H1 (cell line): ENCODE measurements around the gene LRRC27. TPM values are rescaled to one million over a fixed set of nuclear protein-coding genes. Genes with fewer than 3 reads are reported as not detected.
"Not testable (repeated sequence)": the region's sequence is repeated elsewhere in the genome, so short reads cannot be mapped to it uniquely, and the experiment has no call there.

Experiments
- CTCF ChIA-PET: fragments of 300-600 bp; sonication (Branson Sonifier 250); formaldehyde crosslinking; loops from one replicate; lab custom pipeline; 2021; ENCODE audit not compliant: partially characterized antibody; lab: Charles Lee
- POLR2A ChIA-PET: fragments of 300-600 bp; sonication (Branson Sonifier 250); formaldehyde crosslinking; loops from one replicate; lab custom pipeline; 2021; ENCODE audit warnings: inconsistent platforms; ENCODE audit not compliant: partially characterized antibody; lab: Charles Lee
- DNase-seq, 2 experiments: peaks; one replicate each; pipeline versions ENCODE4 v3.0.0 to v3.0.0-alpha.2; 2010 to 2022; ENCODE audit warnings: low spot score in 2 of 2, low read depth in 1 of 2, mixed read lengths in 1 of 2
- FAIRE-seq: peaks from 2 replicates; lab custom pipeline; 2011; peaks lifted over from hg19 to GRCh38; lab: Jason Lieb, UNC
- H2AFZ ChIP-seq: 2 replicates; pipeline ENCODE4 v1.8.1; 2012; ENCODE audit warnings: low read length, inconsistent platforms
- H2AK5ac ChIP-seq: 2 replicates; pipeline ENCODE4 v1.6.1; 2013; ENCODE audit warnings: low read depth, low read length
- H2BK120ac ChIP-seq: replicated peaks from 2 replicates; pipeline ENCODE3; 2013; ENCODE audit warnings: low read depth, low read length, inconsistent platforms
- H2BK12ac ChIP-seq: 2 replicates; pipeline ENCODE4 v1.6.1; 2013; ENCODE audit warnings: low read depth, low read length
- H2BK15ac ChIP-seq: 2 replicates; pipeline ENCODE4 v1.6.1; 2013; ENCODE audit warnings: low read length
- H2BK20ac ChIP-seq: 2 replicates; pipeline ENCODE4 v1.6.1; 2013; ENCODE audit warnings: low read length
- H2BK5ac ChIP-seq: 2 replicates; pipeline ENCODE4 v1.6.1; 2013; ENCODE audit warnings: low read depth, low read length
- H3K14ac ChIP-seq: 2 replicates; pipeline ENCODE4 v1.6.1; 2013; ENCODE audit warnings: inconsistent platforms; ENCODE audit not compliant: insufficient read length
- H3K18ac ChIP-seq: 2 replicates; pipeline ENCODE4 v1.6.1; 2013; ENCODE audit warnings: low read length; ENCODE audit errors: extremely low read depth
- H3K23ac ChIP-seq: 2 replicates; pipeline ENCODE4 v1.6.1; 2013; ENCODE audit warnings: inconsistent platforms; ENCODE audit not compliant: insufficient read length
- H3K23me2 ChIP-seq: 2 replicates; pipeline ENCODE4 v1.6.1; 2013; ENCODE audit warnings: low read depth, low read length
- H3K27ac ChIP-seq: 2 replicates; pipeline ENCODE4 v1.6.1; 2011; ENCODE audit warnings: low read depth, low read length, inconsistent platforms
- H3K27me3 ChIP-seq, 4 experiments: replicated peaks in 1 of 4; 1 replicate in 1 of 4; 2 replicates in 3 of 4; pipeline versions ENCODE4 v1.6.1 to v1.8.1; 2011 to 2013; ENCODE audit warnings: low read length in 3 of 4, mild to moderate bottlenecking in 3 of 4, inconsistent platforms in 2 of 4, mixed read lengths in 2 of 4, moderate library complexity in 1 of 4; ENCODE audit not compliant: control insufficient read depth in 3 of 4, insufficient read depth in 3 of 4; ENCODE audit errors: extremely low read depth in 1 of 4
- H3K36me3 ChIP-seq, 4 experiments: 2 replicates each; pipeline versions ENCODE4 v1.6.1 to v1.8.1; 2011 to 2013; ENCODE audit warnings: mild to moderate bottlenecking in 4 of 4, low read length in 3 of 4, moderate library complexity in 2 of 4, control low read depth in 1 of 4, inconsistent platforms in 1 of 4; ENCODE audit not compliant: insufficient read depth in 4 of 4, control insufficient read depth in 2 of 4
- H3K4ac ChIP-seq: replicated peaks from 2 replicates; pipeline ENCODE3; 2013; ENCODE audit warnings: low read length, low read depth, mixed read lengths, inconsistent platforms; ENCODE audit not compliant: insufficient read length
- H3K4me1 ChIP-seq, 4 experiments: replicated peaks in 1 of 4; 1 replicate in 1 of 4; 2 replicates in 3 of 4; pipeline versions ENCODE4 v1.6.1 to v1.8.1; 2011 to 2013; ENCODE audit warnings: low read length in 3 of 4, inconsistent platforms in 2 of 4, mixed read lengths in 1 of 4; ENCODE audit not compliant: insufficient read depth in 4 of 4, control insufficient read depth in 3 of 4
- H3K4me2 ChIP-seq, 2 experiments: 2 replicates each; pipeline versions ENCODE4 v1.6.1 to v1.8.1; 2011 to 2013; ENCODE audit warnings: low read depth in 2 of 2, low read length in 2 of 2, control low read depth in 1 of 2, inconsistent platforms in 1 of 2, mild to moderate bottlenecking in 1 of 2; ENCODE audit not compliant: insufficient read depth in 1 of 2
- H3K4me3 ChIP-seq, 4 experiments: fragments of 200-600, 300-600 bp in 1 of 4; sonication (generic), shearing (Covaris generic), sonication (Bioruptor Twin) in 1 of 4; 2 replicates each; pipeline versions ENCODE4 v1.5.1 to v1.8.1; 2011 to 2016; ENCODE audit warnings: low read length in 4 of 4, low read depth in 3 of 4, control low read depth in 2 of 4, inconsistent platforms in 2 of 4, mild to moderate bottlenecking in 2 of 4, mixed read lengths in 1 of 4, moderate library complexity in 1 of 4; ENCODE audit not compliant: insufficient read depth in 2 of 4; ENCODE audit errors: extremely low read depth in 1 of 4
- H3K56ac ChIP-seq: replicated peaks from 2 replicates; pipeline ENCODE3; 2013; ENCODE audit warnings: low read depth, mild to moderate bottlenecking, mixed read lengths, low read length, inconsistent platforms; ENCODE audit not compliant: insufficient read length
- H3K79me1 ChIP-seq: 2 replicates; pipeline ENCODE4 v1.6.1; 2013; ENCODE audit warnings: low read depth, low read length, control low read depth
- H3K79me2 ChIP-seq, 2 experiments: 2 replicates each; pipeline versions ENCODE4 v1.6.1 to v1.8.1; 2012 to 2013; ENCODE audit warnings: low read length in 2 of 2, mild to moderate bottlenecking in 2 of 2, inconsistent platforms in 1 of 2; ENCODE audit not compliant: insufficient read depth in 2 of 2, control insufficient read depth in 1 of 2
- H3K9ac ChIP-seq, 4 experiments: replicated peaks in 1 of 4; 1 replicate in 1 of 4; 2 replicates in 3 of 4; pipeline versions ENCODE4 v1.6.1 to v1.8.1; 2011 to 2013; ENCODE audit warnings: low read depth in 3 of 4, low read length in 3 of 4, control low read depth in 2 of 4, mild to moderate bottlenecking in 2 of 4, moderate library complexity in 2 of 4, inconsistent platforms in 1 of 4; ENCODE audit errors: extremely low read depth in 1 of 4
- H3K9me3 ChIP-seq, 2 experiments: 2 replicates each; pipeline versions ENCODE4 v1.6.1 to v1.8.1; 2012 to 2013; ENCODE audit warnings: mild to moderate bottlenecking in 2 of 2, moderate library complexity in 2 of 2, control low read depth in 1 of 2, inconsistent platforms in 1 of 2, low read depth in 1 of 2, low read length in 1 of 2, mixed read lengths in 1 of 2; ENCODE audit not compliant: insufficient read depth in 2 of 2
- H4K20me1 ChIP-seq, 2 experiments: replicated peaks in 1 of 2; 2 replicates each; pipeline versions ENCODE3 to v1.8.1; 2011 to 2013; ENCODE audit warnings: inconsistent platforms in 2 of 2, low read length in 2 of 2, mild to moderate bottlenecking in 1 of 2; ENCODE audit not compliant: insufficient read depth in 2 of 2, control insufficient read depth in 1 of 2
- H4K5ac ChIP-seq: 2 replicates; pipeline ENCODE4 v1.6.1; 2013; ENCODE audit warnings: low read length, low read depth, mixed read lengths, inconsistent platforms; ENCODE audit not compliant: insufficient read length
- H4K8ac ChIP-seq: 2 replicates; pipeline ENCODE4 v1.8.0; 2013; ENCODE audit warnings: mild to moderate bottlenecking, moderate library complexity, low read length, inconsistent platforms; ENCODE audit not compliant: insufficient read depth; ENCODE audit errors: extremely low read depth
- H4K91ac ChIP-seq: replicated peaks from 2 replicates; pipeline ENCODE3; 2013; ENCODE audit warnings: low read length, mixed read lengths, inconsistent platforms; ENCODE audit not compliant: insufficient read length
- POLR2AphosphoS5 ChIP-seq: IDR thresholded peaks from 2 replicates; pipeline ENCODE4 v1.6.1; 2011; ENCODE audit warnings: low read depth, low read length
- SIRT6 ChIP-seq: IDR thresholded peaks from one replicate; pipeline ENCODE4 v1.7.1; 2012; ENCODE audit warnings: low read length, inconsistent platforms
- WGBS, 2 experiments: shearing (Covaris generic) in 1 of 2; methylation state at CpG; one replicate each; pipeline versions ENCODE4 v1.1.6 to v1.1.7; 2013 to 2015; ENCODE audit warnings: low lambda C conversion rate in 2 of 2, mixed read lengths in 2 of 2, inconsistent platforms in 1 of 2, low coverage in 1 of 2, missing lambda C conversion rate in 1 of 2; ENCODE audit not compliant: insufficient replicate concordance in 2 of 2, insufficient coverage in 1 of 2, insufficient read length in 1 of 2; ENCODE audit errors: extremely low coverage in 1 of 2, missing lambda C conversion rate in 1 of 2; 5-methylcytosine and 5-hydroxymethylcytosine counted together
- polyA plus RNA-seq, 7 experiments: library from polyadenylated mRNA; depleted of rRNA in 3 of 7; stranded (reverse) in 5 of 7; unstranded in 2 of 7; fragments of >200 nt in 5 of 7; fragments of 200-250 nt in 2 of 7; gene quantifications; 1 replicate in 5 of 7; 2 replicates in 1 of 7; 4 replicates in 1 of 7; pipeline versions ENCODE4 v1.2.1 to v1.2.3, GENCODE V29; 2011 to 2013; ENCODE audit warnings: missing spikeins in 2 of 7, mixed read lengths in 2 of 7
- total RNA-seq: library from RNA; stranded (reverse); fragmentation: NEBNext Ultra II Directional; extraction: Animal tissue kit (Norgen Biotek cat#: 25700); gene quantifications from 2 replicates; pipeline ENCODE4 v1.2.1, GENCODE V29; 2021

The LRRC27 gene
- total and polyA plus RNA-seq, 2 of the 8 experiments (the other 6 are each of a cell fraction or from before 2014, with no cell fraction given) = 1.2 to 3.8 TPM

DNA sequence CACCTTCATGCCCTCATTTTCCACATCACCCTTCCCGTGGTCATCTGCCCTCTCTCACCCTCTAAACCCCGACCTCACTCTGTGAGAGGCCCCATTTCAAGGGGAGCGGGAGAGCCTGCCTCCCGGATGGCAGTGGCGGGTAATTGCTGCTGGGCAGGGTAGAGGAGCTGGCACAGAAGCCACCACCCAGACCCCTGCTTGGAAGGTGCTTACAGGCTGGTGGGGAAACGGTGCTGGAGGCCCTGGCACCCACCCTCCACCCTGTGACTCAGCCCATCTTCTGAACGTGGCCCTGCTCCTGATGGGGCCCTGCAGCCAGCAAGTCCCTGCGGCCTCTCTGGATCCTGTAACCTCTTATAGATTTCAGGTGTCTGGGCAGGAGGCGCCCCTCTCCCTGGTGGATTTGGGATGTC, 54.4 kb downstream of the LRRC27 start:
- DNase-seq (no peak), FAIRE-seq (no peak)
- H2AFZ ChIP-seq = no peak overlapping the region
- no peak overlapping the region for H4K91ac ChIP-seq
- no peak overlapping the region for H3K4ac ChIP-seq
- no peak overlapping the region for H2BK20ac ChIP-seq
- no peak overlapping the region for H3K56ac ChIP-seq
- no peak overlapping the region for H2BK15ac ChIP-seq
- no peaks in the 10 kb centered on the region for H3K36me3 ChIP-seq
- no peak overlapping the region for H2BK120ac ChIP-seq
- H3K23ac ChIP-seq = no peak overlapping the region
- no peaks in the 10 kb centered on the region for H3K9me3 ChIP-seq
- H3K27ac ChIP-seq = no peak overlapping the region
- no peak overlapping the region for H3K4me3 ChIP-seq
- no peaks in the 10 kb centered on the region for H3K27me3 ChIP-seq
- no peaks in the 10 kb centered on the region for H4K20me1 ChIP-seq
- H2BK5ac ChIP-seq = no peak overlapping the region
- TF ChIP-seq POLR2AphosphoS5 (no peak), SIRT6 (no peak)
- no peak overlapping the region for H3K9ac ChIP-seq
- WGBS, 2 experiments = 90% methylated on average over 8 of the region's 9 CpGs; no CpG with 5 or more reads in 1 of the 2 experiments
- no peak overlapping the region for H3K14ac ChIP-seq
- ChIA-PET CTCF (interaction anchor here (0.8 to 1.7 kb wide), 5 partner anchors 19 to 68 kb away, joined by 3 to 5 read pairs (median 3); no protein-coding TSS in a partner anchor), POLR2A (no interaction called here)
- H3K79me2 ChIP-seq = no peaks in the 10 kb centered on the region
- H3K23me2 ChIP-seq = no peaks in the 10 kb centered on the region
- no peak overlapping the region; the same call in 1 of the 2 replicates for H4K8ac ChIP-seq
- no peak overlapping the region for H2AK5ac ChIP-seq
- H3K4me1 ChIP-seq = peaks cover 0 to 12% (median 9%) of the 10 kb centered on the region in 4 experiments; a peak in 6 of 7 replicates
- H3K4me2 ChIP-seq = no peak overlapping the region
- H3K18ac ChIP-seq = no peak overlapping the region
- 0 out of 2 replicates have a peak overlapping the region, but pooled peaks have one; percentile 17 for H2BK12ac ChIP-seq
- no peaks in the 10 kb centered on the region for H3K79me1 ChIP-seq
- H4K5ac ChIP-seq = no peak overlapping the region

DNA sequence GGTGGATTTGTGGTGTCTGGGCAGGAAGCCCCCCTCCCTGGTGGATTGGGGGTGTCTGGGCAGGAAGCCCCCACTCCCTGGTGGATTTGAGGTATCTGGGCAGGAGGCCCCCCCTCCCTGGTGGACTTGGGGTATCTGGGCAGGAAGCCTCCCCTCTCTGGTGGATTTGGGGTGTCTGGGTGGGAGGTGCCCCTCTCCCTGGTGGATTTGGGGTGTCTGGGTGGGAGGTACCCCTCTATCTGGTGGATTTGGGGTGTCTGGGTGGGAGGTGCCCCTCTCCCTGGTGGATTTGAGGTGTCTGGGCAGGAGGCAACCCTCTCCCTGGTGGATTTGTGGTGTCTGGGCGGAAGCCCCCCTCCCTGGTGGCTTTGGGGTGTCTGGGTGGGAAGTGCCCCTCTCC, 54.9 kb downstream of the LRRC27 start:
- DNase-seq, H2BK5ac ChIP-seq, H3K4me3 ChIP-seq, H3K27me3 ChIP-seq, H3K27ac ChIP-seq, H3K4ac ChIP-seq, H2BK15ac ChIP-seq, H3K79me1 ChIP-seq, H3K36me3 ChIP-seq, POLR2A ChIA-PET, H3K23me2 ChIP-seq, H4K20me1 ChIP-seq, H4K91ac ChIP-seq, H3K56ac ChIP-seq, H3K9ac ChIP-seq, H3K23ac ChIP-seq, H3K14ac ChIP-seq, H2AK5ac ChIP-seq, H2BK12ac ChIP-seq, H2BK120ac ChIP-seq, H2AFZ ChIP-seq, H3K18ac ChIP-seq, H3K79me2 ChIP-seq, H4K5ac ChIP-seq, H2BK20ac ChIP-seq, FAIRE-seq, H3K9me3 ChIP-seq, H4K8ac ChIP-seq, H3K4me2 ChIP-seq: not testable (repeated sequence)
- H3K4me1 ChIP-seq = peaks cover 0 to 12% (median 9%) of the 10 kb centered on the region in 4 experiments; a peak in 6 of 7 replicates
- no CpG with 5 or more reads among the region's 1 CpG for WGBS, 2 experiments
- CTCF ChIA-PET = interaction anchor here (0.7 to 1.2 kb wide), 4 partner anchors 23 to 66 kb away, joined by 3 to 10 read pairs (median 4); no protein-coding TSS in a partner anchor
